PC-3 (cell line): ENCODE data around the gene ABTB2. TPM values are rescaled to one million over a fixed set of nuclear protein-coding genes. Genes with fewer than 3 reads are reported as not detected.
A peak's percentile ranks its signal among the peaks of the same experiment; 100 is the strongest.
"Not testable (repeated sequence)": the region's sequence is repeated elsewhere in the genome, so short reads cannot be mapped to it uniquely, and the experiment has no call there.

Experiments used
- ATAC-seq: fragments of 200-7000 bp; cut with Tn5 transposase; 2 replicates; pipeline ENCODE4 v1.9.1; 2020; ENCODE audit warnings: mild to moderate bottlenecking, moderate library complexity
- BruUV-seq: library from RNA; stranded (reverse); fragments of 400-500 nt; replicated peaks from 2 replicates; lab custom pipeline; 2021; lab: Mats Ljungman, UMichigan
- CTCF ChIA-PET: fragments of 300-600 bp; sonication (Branson Sonifier 250); formaldehyde crosslinking; loops from one replicate; lab custom pipeline; 2022; ENCODE audit warnings: antibody characterized with exemption; lab: Charles Lee
- POLR2A ChIA-PET: fragments of 300-600 bp; sonication (Branson Sonifier 250); formaldehyde crosslinking; loops from one replicate; lab custom pipeline; 2022; ENCODE audit warnings: antibody characterized with exemption; ENCODE audit not compliant: unreplicated experiment; lab: Charles Lee
- DNase-seq: peaks from one replicate; pipeline ENCODE4 v3.0.0-alpha.2; 2015
- H2AFZ ChIP-seq: fragments of 300-600 bp; sonication (generic); 2 replicates; pipeline ENCODE4 v1.6.0; 2016; ENCODE audit warnings: antibody characterized with exemption, low read length
- H3F3A ChIP-seq: fragments of 300-600 bp; sonication (generic); one replicate; pipeline ENCODE4 v1.6.0; 2017; ENCODE audit warnings: antibody characterized with exemption, low read length, control low read depth, mild to moderate bottlenecking; ENCODE audit not compliant: unreplicated experiment
- H3K27ac ChIP-seq: fragments of 300-600 bp; sonication (generic); 2 replicates; pipeline ENCODE4 v1.5.1; 2016; ENCODE audit warnings: mild to moderate bottlenecking, low read length
- H3K27me3 ChIP-seq: fragments of 300-600 bp; sonication (generic); 2 replicates; pipeline ENCODE4 v1.6.1; 2016; ENCODE audit warnings: low read length, mixed read lengths
- H3K36me3 ChIP-seq: fragments of 300-600 bp; sonication (generic); 2 replicates; pipeline ENCODE4 v1.6.1; 2016; ENCODE audit warnings: low read depth, mixed run types, low read length, mixed read lengths
- H3K4me1 ChIP-seq: fragments of 300-600 bp; sonication (generic); 2 replicates; pipeline ENCODE4 v1.5.1; 2016; ENCODE audit warnings: low read length; ENCODE audit not compliant: insufficient read depth
- H3K4me2 ChIP-seq: fragments of 300-600 bp; sonication (generic); 2 replicates; pipeline ENCODE4 v1.6.0; 2016; ENCODE audit warnings: low read length
- H3K4me3 ChIP-seq: fragments of 300-600 bp; sonication (generic); 2 replicates; pipeline ENCODE4 v1.5.1; 2016; ENCODE audit warnings: mild to moderate bottlenecking, low read length, mixed read lengths
- H3K79me2 ChIP-seq: fragments of 300-600 bp; sonication (generic); 2 replicates; pipeline ENCODE4 v1.6.1; 2017; ENCODE audit warnings: low read length, mixed read lengths
- H3K9ac ChIP-seq: fragments of 300-600 bp; sonication (generic); 2 replicates; pipeline ENCODE4 v1.6.0; 2016; ENCODE audit warnings: mild to moderate bottlenecking, low read length
- H3K9me2 ChIP-seq: fragments of 300-600 bp; sonication (generic); replicated peaks from 2 replicates; pipeline ENCODE4 v1.6.1; 2016; ENCODE audit warnings: mixed run types, low read length, mixed read lengths
- H3K9me3 ChIP-seq: fragments of 300-600 bp; sonication (generic); 2 replicates; pipeline ENCODE4 v1.6.1; 2016; ENCODE audit warnings: low read length, mixed read lengths
- H4K20me1 ChIP-seq: fragments of 300-600 bp; sonication (generic); 2 replicates; pipeline ENCODE4 v1.6.1; 2016; ENCODE audit warnings: low read length, mixed read lengths
- EZH2 ChIP-seq: fragments of 300-600 bp; sonication (generic); IDR thresholded peaks from one replicate; pipeline ENCODE4 v1.6.1; 2017; ENCODE audit warnings: antibody characterized with exemption, mild to moderate bottlenecking, low read length; ENCODE audit not compliant: unreplicated experiment
- EZH2phosphoT487 ChIP-seq: fragments of 300-600 bp; sonication (generic); IDR thresholded peaks from 2 replicates; pipeline ENCODE4 v1.6.1; 2018; ENCODE audit warnings: mild to moderate bottlenecking, antibody characterized with exemption, low read length, borderline replicate concordance
- intact Hi-C: fragments of 100-400 bp; cut with micrococcal nuclease; formaldehyde crosslinking; loops from 2 replicates; pipeline ENCODE4 v1.9.0; 2023
- total RNA-seq: library from RNA; depleted of rRNA; stranded (reverse); fragments of >200 nt; gene quantifications from 2 replicates; pipeline ENCODE4 v1.2.3, GENCODE V29; 2014
- TF ChIP-seq, protein P1 (sequence below): fragments of 300-600 bp; sonication (generic); conservative IDR thresholded peaks from 2 replicates; pipeline ENCODE4 v1.5.1; 2017; ENCODE audit warnings: antibody characterized with exemption, low read depth, mild to moderate bottlenecking, low read length

The ABTB2 gene
- total RNA-seq, 1 experiment from 2014 or later, result 5.2 TPM

- ATAC-seq (peak; percentile 100), DNase-seq (peak; percentile 89)
- Histone ChIP-seq H4K20me1 (no peaks in the 10 kb centered on the region), H3K36me3 (no peaks in the 10 kb centered on the region; the same call in 1 of the 2 replicates), H3K27me3 (no peaks in the 10 kb centered on the region), H3K4me1 (peaks cover 30% of the 10 kb centered on the region), H3K9me3 (no peaks in the 10 kb centered on the region), H3K79me2 (no peaks in the 10 kb centered on the region), H3K9me2 (no peaks in the 10 kb centered on the region), H3K27ac (peak overlapping the region; percentile 77), H3K4me2 (peak overlapping the region; percentile 54), H3F3A (no peaks in the 10 kb centered on the region), H3K4me3 (no peak overlapping the region), H3K9ac (0 out of 2 replicates have a peak overlapping the region, but pooled peaks have one; percentile 29), H2AFZ (no peak overlapping the region)
- POLR2A ChIA-PET, result interaction anchor here (0.6 to 0.7 kb wide), 5 partner anchors 15 to 1575 kb away, joined by 3 to 7 read pairs (median 4); no protein-coding TSS in a partner anchor
- intact Hi-C loops, result loop anchor here (1.0 kb wide), 1 partner anchor 17 kb away; no protein-coding TSS in a partner anchor
- BruUV-seq, result no TSS peak
- TF ChIP-seq EZH2phosphoT487, result no peak
- TF ChIP-seq, protein P1, sequence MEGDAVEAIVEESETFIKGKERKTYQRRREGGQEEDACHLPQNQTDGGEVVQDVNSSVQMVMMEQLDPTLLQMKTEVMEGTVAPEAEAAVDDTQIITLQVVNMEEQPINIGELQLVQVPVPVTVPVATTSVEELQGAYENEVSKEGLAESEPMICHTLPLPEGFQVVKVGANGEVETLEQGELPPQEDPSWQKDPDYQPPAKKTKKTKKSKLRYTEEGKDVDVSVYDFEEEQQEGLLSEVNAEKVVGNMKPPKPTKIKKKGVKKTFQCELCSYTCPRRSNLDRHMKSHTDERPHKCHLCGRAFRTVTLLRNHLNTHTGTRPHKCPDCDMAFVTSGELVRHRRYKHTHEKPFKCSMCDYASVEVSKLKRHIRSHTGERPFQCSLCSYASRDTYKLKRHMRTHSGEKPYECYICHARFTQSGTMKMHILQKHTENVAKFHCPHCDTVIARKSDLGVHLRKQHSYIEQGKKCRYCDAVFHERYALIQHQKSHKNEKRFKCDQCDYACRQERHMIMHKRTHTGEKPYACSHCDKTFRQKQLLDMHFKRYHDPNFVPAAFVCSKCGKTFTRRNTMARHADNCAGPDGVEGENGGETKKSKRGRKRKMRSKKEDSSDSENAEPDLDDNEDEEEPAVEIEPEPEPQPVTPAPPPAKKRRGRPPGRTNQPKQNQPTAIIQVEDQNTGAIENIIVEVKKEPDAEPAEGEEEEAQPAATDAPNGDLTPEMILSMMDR, result no peak
- TF ChIP-seq EZH2, result no peak
- CTCF ChIA-PET, result no interaction called here
These were observed 38.2 kb upstream of the ABTB2 start for GRCh38 chr11:34395916-34396550.

DNA sequence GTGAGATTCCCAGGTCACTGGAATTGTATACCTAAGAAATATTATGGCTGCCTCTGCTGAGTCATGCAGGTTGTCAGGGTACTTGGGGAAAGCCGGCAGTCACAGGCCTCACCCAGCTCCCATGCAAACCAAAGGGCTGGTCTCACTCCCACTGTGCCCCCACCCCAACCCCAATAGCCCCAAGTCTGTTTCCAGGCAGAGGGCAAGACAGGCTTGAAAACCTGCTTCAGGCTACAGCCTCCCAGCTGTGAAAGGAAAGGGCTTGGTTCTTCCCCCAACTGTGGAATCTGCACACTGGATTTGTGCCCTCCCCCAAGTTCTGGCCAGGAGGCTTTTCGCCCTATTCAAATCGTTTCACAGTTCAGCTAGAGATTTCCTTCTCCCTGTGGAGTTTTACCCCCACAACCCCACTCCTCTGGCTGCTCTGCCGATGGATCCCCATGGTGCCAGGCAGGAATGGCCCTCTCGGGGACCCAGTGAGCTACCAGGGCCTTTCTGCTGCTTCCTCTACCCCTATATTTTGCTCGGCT, 37.0 kb upstream of the ABTB2 start:
- POLR2A ChIA-PET, result no interaction called here
- no TSS peak for BruUV-seq
- no peak overlapping the region for H3K4me3 ChIP-seq
- peaks cover 30% of the 10 kb centered on the region for H3K4me1 ChIP-seq
- H3K9ac ChIP-seq, result no peak overlapping the region
- H3K27ac ChIP-seq, result no peak overlapping the region; the same call in 1 of the 2 replicates
- TF ChIP-seq, protein P1, result no peak
- TF ChIP-seq EZH2, result no peak
- no peak for TF ChIP-seq EZH2phosphoT487
- H3K4me2 ChIP-seq, result no peak overlapping the region
- no peaks in the 10 kb centered on the region for H3K9me2 ChIP-seq
- H2AFZ ChIP-seq, result peak overlapping the region; percentile 45
- H3K36me3 ChIP-seq, result no peaks in the 10 kb centered on the region
- intact Hi-C loops, result no loop called here
- no peak for ATAC-seq
- CTCF ChIA-PET, result no interaction called here
- no peaks in the 10 kb centered on the region for H4K20me1 ChIP-seq
- no peaks in the 10 kb centered on the region for H3K79me2 ChIP-seq
- H3K9me3 ChIP-seq, result no peaks in the 10 kb centered on the region
- no peak for DNase-seq
- H3K27me3 ChIP-seq, result no peaks in the 10 kb centered on the region
- H3F3A ChIP-seq, result no peaks in the 10 kb centered on the region

DNA sequence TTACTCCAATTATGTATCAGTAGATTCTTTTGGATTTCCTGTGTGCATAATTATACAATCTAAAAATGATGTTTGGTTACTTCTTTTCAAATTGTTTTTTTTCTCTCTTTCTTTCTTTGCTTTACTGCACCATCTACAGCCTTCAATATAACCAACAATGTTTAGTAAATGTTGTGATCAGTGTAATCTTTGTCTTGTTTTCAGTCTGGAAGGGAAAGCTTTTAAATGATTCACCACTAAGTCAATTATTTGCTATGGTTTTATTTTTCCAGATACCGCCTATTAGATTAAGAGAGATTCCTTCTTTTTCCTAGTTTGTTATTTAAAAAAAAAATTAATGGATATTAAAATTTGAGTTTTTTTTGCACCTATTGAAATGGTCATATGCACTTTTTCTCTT, 29.8 kb upstream of the ABTB2 start:
- Histone ChIP-seq H3K9me3 (no peaks in the 10 kb centered on the region), H3K4me2 (no peak overlapping the region), H3K27me3 (no peaks in the 10 kb centered on the region), H3K36me3 (no peaks in the 10 kb centered on the region), H3K79me2 (no peaks in the 10 kb centered on the region), H3K9ac (no peak overlapping the region), H3K27ac (no peak overlapping the region), H3K9me2 (no peaks in the 10 kb centered on the region), H3F3A (no peaks in the 10 kb centered on the region), H3K4me3 (no peak overlapping the region), H3K4me1 (peaks cover 9% of the 10 kb centered on the region), H4K20me1 (no peaks in the 10 kb centered on the region), H2AFZ (no peak overlapping the region)
- intact Hi-C loops, result no loop called here
- DNase-seq, result no peak
- TF ChIP-seq EZH2 (no peak), EZH2phosphoT487 (no peak)
- TF ChIP-seq, protein P1, result no peak
- no TSS peak for BruUV-seq
- peak; percentile 50 for ATAC-seq
- POLR2A ChIA-PET, result no interaction called here
- CTCF ChIA-PET, result interaction anchor here (0.7 kb wide), 1 partner anchor 503 kb away, joined by 3 read pairs; no protein-coding TSS in a partner anchor

- H3K27ac ChIP-seq, H3K9me2 ChIP-seq, H3F3A ChIP-seq, POLR2A ChIA-PET, H3K9me3 ChIP-seq, H3K4me3 ChIP-seq, H3K9ac ChIP-seq, H3K79me2 ChIP-seq, H3K4me2 ChIP-seq, ATAC-seq, intact Hi-C loops, CTCF ChIA-PET, H2AFZ ChIP-seq, H4K20me1 ChIP-seq, DNase-seq, H3K36me3 ChIP-seq, H3K27me3 ChIP-seq, BruUV-seq: not testable (repeated sequence)
- H3K4me1 ChIP-seq, result peaks cover 15% of the 10 kb centered on the region
These were observed 28.5 kb upstream of the ABTB2 start for GRCh38 chr11:34386356-34386755.
